GM10266 (cell line): ENCODE results near the gene CCM2.

Experiments
- DNase-seq: peaks from one replicate; pipeline ENCODE4 v3.0.0; 2012; ENCODE audit errors: extremely low spot score
- TF ChIP-seq, protein P1 (sequence below): IDR thresholded peaks from 2 replicates; pipeline ENCODE4 v1.5.1; 2012; ENCODE audit warnings: mild to moderate bottlenecking, low read depth; ENCODE audit not compliant: control insufficient read depth, insufficient read depth; ENCODE audit errors: missing control alignments

CCM2 gene

DNA sequence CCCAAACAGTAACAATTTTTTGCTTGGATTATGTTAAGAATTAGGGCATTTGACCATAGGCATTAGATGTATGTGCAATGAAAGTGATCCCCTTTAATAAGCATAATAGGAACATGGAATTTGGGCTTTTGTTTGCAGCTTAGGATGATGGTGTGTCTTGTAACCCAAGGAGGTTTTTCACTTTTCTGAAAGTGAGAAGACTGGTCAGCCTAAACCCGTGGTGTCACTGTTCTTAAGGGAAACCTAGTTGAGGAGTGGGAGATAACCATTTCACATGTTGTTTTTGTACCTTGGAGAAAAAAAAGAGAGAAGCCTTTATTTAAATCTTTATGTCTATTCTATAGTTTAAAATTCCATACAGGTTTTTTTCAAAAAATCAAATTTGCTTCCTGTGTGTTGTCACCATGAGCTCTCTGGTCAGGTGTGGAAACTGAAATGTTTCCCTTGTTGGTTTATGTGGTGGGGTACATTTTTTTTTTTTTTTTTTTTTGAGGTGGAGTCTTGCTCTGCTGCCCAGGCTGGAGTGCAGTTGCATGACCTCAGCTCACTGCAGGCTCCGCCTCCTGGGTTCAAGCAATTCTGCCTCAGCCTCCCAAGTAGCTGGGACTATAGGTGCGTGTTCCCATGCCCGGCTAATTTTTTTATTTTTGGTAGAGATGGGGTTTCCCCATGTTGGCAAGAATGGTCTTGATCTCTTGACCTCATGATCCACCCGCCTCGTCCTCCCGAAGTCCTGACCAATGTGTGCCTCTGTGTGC is 7.7 kb downstream of the CCM2 start:
- no peak for DNase-seq

DNA sequence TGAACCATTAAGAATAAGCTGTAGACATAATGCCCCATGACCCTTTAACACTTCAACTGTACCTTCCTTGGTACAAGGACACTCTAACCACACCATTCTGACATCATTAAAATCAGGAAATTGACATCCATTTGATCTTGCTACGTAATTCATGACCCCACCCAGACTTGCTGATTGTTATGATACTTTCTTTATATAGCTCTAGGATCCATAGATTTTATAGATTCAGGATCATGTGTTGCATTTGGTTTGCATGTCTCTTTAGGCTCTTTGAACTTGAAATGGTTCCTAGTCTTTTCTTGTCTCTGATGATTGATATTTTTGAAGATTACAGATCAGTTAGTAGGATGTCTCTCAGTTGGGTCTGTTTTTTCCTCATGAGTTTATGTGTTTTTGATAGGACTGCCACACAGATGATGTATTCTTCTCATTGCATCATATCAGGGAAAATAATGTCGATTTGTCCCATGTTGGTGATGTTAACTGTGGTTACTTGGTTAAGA is 13.5 kb downstream of the CCM2 start:
- no peak for DNase-seq
- TF ChIP-seq, protein P1, sequence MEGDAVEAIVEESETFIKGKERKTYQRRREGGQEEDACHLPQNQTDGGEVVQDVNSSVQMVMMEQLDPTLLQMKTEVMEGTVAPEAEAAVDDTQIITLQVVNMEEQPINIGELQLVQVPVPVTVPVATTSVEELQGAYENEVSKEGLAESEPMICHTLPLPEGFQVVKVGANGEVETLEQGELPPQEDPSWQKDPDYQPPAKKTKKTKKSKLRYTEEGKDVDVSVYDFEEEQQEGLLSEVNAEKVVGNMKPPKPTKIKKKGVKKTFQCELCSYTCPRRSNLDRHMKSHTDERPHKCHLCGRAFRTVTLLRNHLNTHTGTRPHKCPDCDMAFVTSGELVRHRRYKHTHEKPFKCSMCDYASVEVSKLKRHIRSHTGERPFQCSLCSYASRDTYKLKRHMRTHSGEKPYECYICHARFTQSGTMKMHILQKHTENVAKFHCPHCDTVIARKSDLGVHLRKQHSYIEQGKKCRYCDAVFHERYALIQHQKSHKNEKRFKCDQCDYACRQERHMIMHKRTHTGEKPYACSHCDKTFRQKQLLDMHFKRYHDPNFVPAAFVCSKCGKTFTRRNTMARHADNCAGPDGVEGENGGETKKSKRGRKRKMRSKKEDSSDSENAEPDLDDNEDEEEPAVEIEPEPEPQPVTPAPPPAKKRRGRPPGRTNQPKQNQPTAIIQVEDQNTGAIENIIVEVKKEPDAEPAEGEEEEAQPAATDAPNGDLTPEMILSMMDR: no peak

More for the DNA sequence above, 7.7 kb downstream of the CCM2 start:
- TF ChIP-seq, protein P1: no peak

DNA sequence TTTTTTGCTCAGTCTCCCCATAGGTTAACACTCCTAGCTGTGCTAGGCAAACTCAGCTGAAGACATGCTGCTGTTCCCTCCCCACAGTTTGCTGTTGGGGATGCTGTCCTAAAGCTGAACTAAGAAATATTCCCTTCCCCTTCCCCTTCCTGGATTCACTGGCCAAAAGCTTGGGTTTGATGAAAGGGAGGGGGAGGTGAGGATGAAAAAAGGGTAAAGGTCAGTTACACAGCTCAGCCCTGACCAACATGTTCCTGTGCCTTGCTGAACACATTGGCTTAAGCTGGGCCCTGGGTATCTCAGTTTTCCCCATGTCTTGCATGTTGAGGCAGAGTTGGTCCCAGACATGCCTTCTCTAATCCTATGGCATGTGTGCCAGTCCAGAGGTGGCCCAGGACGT is 15.3 kb downstream of the CCM2 start:
- TF ChIP-seq, protein P1: no peak
- no peak for DNase-seq

DNA sequence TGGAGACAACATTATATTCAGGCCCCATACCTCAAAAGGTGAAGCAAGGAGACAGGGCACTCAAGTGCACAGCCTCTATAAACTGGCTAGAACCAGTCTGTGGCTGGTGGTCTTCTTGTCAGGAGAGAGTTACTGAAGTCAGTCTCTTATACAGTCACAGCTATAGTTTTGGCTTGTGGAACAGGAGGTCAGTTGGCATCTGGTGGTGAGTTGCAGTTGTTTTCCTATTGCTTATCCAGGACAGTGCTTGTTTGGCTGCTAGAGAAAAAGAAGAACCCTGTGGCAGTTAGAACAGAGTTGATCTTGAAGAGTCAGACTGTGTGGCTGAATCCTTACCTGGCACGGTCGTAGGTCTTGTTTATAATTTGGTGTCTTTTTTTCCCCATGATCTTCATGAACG is 17.3 kb downstream of the CCM2 start:
- no peak for DNase-seq
- TF ChIP-seq, protein P1: no peak

DNA sequence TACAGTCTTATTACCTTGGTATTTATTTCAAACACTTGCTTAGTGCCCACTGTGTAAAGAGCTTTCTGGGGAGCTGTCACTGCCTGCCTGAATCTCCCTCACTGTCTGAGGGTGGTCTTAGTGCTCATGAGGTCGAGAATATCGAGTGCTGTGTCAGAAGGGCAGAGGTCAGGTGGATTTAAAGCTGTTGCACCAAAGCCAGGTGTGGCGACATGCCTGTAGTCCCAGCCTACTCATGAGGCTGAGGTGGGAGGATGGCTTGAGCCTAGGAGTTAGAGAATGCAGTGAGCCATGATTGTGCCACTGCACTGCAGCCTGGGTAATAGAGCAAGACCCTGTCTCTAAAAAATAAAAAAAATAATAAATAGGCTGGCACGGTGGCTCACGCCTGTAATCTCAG is 20.9 kb downstream of the CCM2 start:
- no peak for DNase-seq
- TF ChIP-seq, protein P1: no peak

DNA sequence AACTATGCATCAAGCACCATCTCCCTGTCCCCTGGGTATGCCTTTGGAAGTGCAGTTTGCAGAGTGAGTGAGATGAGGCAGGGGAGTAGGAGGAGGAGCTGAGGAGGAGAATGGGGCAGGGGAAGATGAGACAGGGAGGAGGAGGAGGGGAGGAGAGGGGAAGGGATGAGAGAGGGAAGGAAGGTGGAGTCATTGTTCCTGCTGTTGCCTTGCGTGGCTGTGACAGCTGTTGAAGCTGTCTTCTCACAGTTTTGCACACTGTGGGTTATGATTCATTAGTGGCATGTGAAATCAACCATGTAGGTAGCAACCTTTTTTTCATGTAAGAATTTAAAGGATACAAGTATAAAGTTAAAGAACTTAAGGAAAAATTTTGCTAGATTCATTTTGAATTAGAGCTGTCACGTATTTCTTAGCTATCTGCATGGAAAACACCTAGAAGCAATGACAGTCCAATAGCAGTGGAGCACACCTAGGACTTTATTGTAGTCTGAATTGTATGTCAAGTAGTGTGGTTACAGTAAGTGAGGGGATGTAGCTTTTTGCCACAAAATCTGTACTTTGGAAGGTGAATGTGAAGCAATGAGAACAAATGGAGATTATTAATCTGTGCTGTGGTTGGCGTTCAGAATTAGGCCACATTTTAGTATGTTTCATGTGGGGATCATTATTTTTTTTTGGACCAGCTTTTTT is 21.7 kb downstream of the CCM2 start:
- TF ChIP-seq, protein P1: no peak
- DNase-seq: no peak
